HCEC 1CT (cell line): ENCODE measurements around the gene COLGALT1.
"Not testable (repeated sequence)": the region's sequence is repeated elsewhere in the genome, so short reads cannot be mapped to it uniquely, and the experiment has no call there.

Experiments
- DNase-seq: peaks from one replicate; pipeline ENCODE4 v3.0.0-alpha.2; 2017

The COLGALT1 gene

GRCh38 chr19:17534767-17535166, 20.7 kb upstream of the COLGALT1 start:
- DNase-seq: no peak

- no peak for DNase-seq
Measured at GRCh38 chr19:17536955-17537354, 18.5 kb upstream of the COLGALT1 start.

GRCh38 chr19:17538684-17539237, 16.7 kb upstream of the COLGALT1 start:
- peak; percentile 18 for DNase-seq

GRCh38 chr19:17539238-17540117, 16.0 kb upstream of the COLGALT1 start:
- peak; percentile 95 for DNase-seq

- DNase-seq: no peak
Measured at GRCh38 chr19:17540174-17540573, 15.3 kb upstream of the COLGALT1 start.

- DNase-seq: no peak
Measured at GRCh38 chr19:17541184-17541759, 14.2 kb upstream of the COLGALT1 start.

- DNase-seq: no peak
Measured at GRCh38 chr19:17542042-17542441, 13.4 kb upstream of the COLGALT1 start.

- DNase-seq: no peak
Measured at GRCh38 chr19:17542793-17543582, 12.5 kb upstream of the COLGALT1 start.

- DNase-seq: no peak
Measured at GRCh38 chr19:17543986-17544385, 11.5 kb upstream of the COLGALT1 start.

GRCh38 chr19:17544418-17544817, 11.0 kb upstream of the COLGALT1 start:
- DNase-seq: no peak

GRCh38 chr19:17548145-17548544, 7.3 kb upstream of the COLGALT1 start:
- no peak for DNase-seq

GRCh38 chr19:17549085-17549740, 6.2 kb upstream of the COLGALT1 start:
- no peak for DNase-seq

- DNase-seq: no peak
Measured at GRCh38 chr19:17550076-17550667, 5.3 kb upstream of the COLGALT1 start.

- DNase-seq: not testable (repeated sequence)
Measured at GRCh38 chr19:17552735-17553134, 2.7 kb upstream of the COLGALT1 start.

GRCh38 chr19:17553256-17553655, 2.2 kb upstream of the COLGALT1 start:
- DNase-seq: peak; percentile 90

GRCh38 chr19:17554968-17555479, 425 bp upstream of the COLGALT1 start:
- DNase-seq: no peak

- peak; percentile 77 for DNase-seq
Measured at GRCh38 chr19:17555929-17556813, 722 bp downstream of the COLGALT1 start.

- no peak for DNase-seq
Measured at GRCh38 chr19:17556995-17557394, 1.5 kb downstream of the COLGALT1 start.

- no peak for DNase-seq
Measured at GRCh38 chr19:17557466-17557865, 2.0 kb downstream of the COLGALT1 start.

- DNase-seq: peak; percentile 92
Measured at GRCh38 chr19:17560205-17560595, 4.8 kb downstream of the COLGALT1 start.

- DNase-seq: no peak
Measured at GRCh38 chr19:17562097-17562496, 6.6 kb downstream of the COLGALT1 start.
